MCF 10A (cell line): ENCODE data around the gene FBXO21. TPM values are rescaled to one million over a fixed set of nuclear protein-coding genes. Genes with fewer than 3 reads are reported as not detected.

ENCODE experiments used
- Bru-seq: library from RNA; stranded (reverse); fragments of 400-500 nt; gene quantifications from one replicate; lab custom pipeline; 2021; lab: Mats Ljungman, UMichigan
- BruChase-seq, 2 experiments: library from RNA; stranded (reverse); fragments of 400-500 nt; gene quantifications; one replicate each; lab custom pipeline; 2021; lab: Mats Ljungman, UMichigan
- BruUV-seq: library from RNA; stranded (reverse); fragments of 400-500 nt; replicated peaks from 2 replicates; lab custom pipeline; 2021; lab: Mats Ljungman, UMichigan
- CTCF ChIA-PET: fragments of 300-600 bp; sonication (Branson Sonifier 250); formaldehyde crosslinking; extraction: SDS; loops from one replicate; lab custom pipeline; 2021; ENCODE audit warnings: antibody characterized with exemption, inconsistent platforms; lab: Yijun Ruan, JAX
- POLR2A ChIA-PET: fragments of 300-600, 350-650 bp; sonication (Branson Sonifier 250); formaldehyde crosslinking; extraction: SDS; loops from one replicate; lab custom pipeline; 2020; ENCODE audit warnings: antibody characterized with exemption, inconsistent platforms; lab: Yijun Ruan, JAX
- DNase-seq: peaks from one replicate; pipeline ENCODE4 v3.0.0-alpha.2; 2018; ENCODE audit not compliant: unreplicated experiment
- H3K27ac Mint-ChIP-seq: one replicate; pipeline ENCODE4 v1.8.0; 2022; ENCODE audit warnings: mild to moderate bottlenecking, low read depth, mixed read lengths; ENCODE audit not compliant: unreplicated experiment
- H3K27me3 Mint-ChIP-seq: one replicate; pipeline ENCODE4 v1.8.0; 2022; ENCODE audit warnings: mixed read lengths; ENCODE audit not compliant: insufficient read depth, unreplicated experiment
- H3K36me3 Mint-ChIP-seq: one replicate; pipeline ENCODE4 v1.8.0; 2022; ENCODE audit warnings: mild to moderate bottlenecking, moderate library complexity, mixed read lengths; ENCODE audit not compliant: insufficient read depth, unreplicated experiment
- H3K4me1 Mint-ChIP-seq: one replicate; pipeline ENCODE4 v1.8.0; 2022; ENCODE audit warnings: mixed read lengths; ENCODE audit not compliant: insufficient read depth, unreplicated experiment
- H3K4me3 Mint-ChIP-seq: one replicate; pipeline ENCODE4 v1.8.0; 2022; ENCODE audit warnings: mild to moderate bottlenecking, moderate library complexity, mixed read lengths; ENCODE audit not compliant: unreplicated experiment
- H3K9me3 Mint-ChIP-seq: one replicate; pipeline ENCODE4 v1.8.0; 2022; ENCODE audit warnings: mixed read lengths; ENCODE audit not compliant: unreplicated experiment
- CTCF ChIP-seq: fragments of 200-600 bp; IDR thresholded peaks from one replicate; pipeline ENCODE4 v1.8.0; 2022; ENCODE audit warnings: antibody characterized with exemption, mild to moderate bottlenecking; ENCODE audit not compliant: unreplicated experiment
- intact Hi-C: fragments of 100-400 bp; cut with micrococcal nuclease; formaldehyde crosslinking; loops from 2 replicates; pipeline ENCODE4 v1.14.1; 2022
- long read RNA-seq: library from polyadenylated mRNA; stranded (forward); transcript quantifications from one replicate; pipeline ENCODE4 v2.0.0, GENCODE V29; 2022
- total RNA-seq: library from RNA; stranded (reverse); gene quantifications from 2 replicates; pipeline ENCODE4 v1.2.3, GENCODE V29; 2022

Gene FBXO21
- 33.4 and 45.3 TPM in 2 replicates for total RNA-seq
- percentile 78 among the genes with signal in this experiment for Bru-seq, nascent RNA
- percentile 85 among the genes with signal in this experiment for BruChase-seq, experiment 1, labeled RNA remaining after a 6-hour chase
- BruChase-seq, experiment 2, labeled RNA remaining after a 2-hour chase: percentile 75 among the genes with signal in this experiment
- long read RNA-seq, full-length matches to known transcripts: 114 of 133 reads
- long read RNA-seq, partial matches to known transcripts: 4 of 133 reads
- long read RNA-seq, other reads (novel, unspliced or antisense): 15 of 133 reads

- POLR2A ChIA-PET: interaction anchor here (0.7 to 2.1 kb wide), 2 partner anchors 9 to 826 kb away, joined by 3 to 4 read pairs; partner anchors contain the start of gene RFC5
- BruUV-seq: no TSS peak
- peaks cover 17% of the 10 kb centered on the region for H3K36me3 Mint-ChIP-seq
- CTCF ChIA-PET: interaction anchor here (0.7 kb wide), 1 partner anchor 8 kb away, joined by 4 read pairs; no protein-coding TSS in a partner anchor
- H3K27ac Mint-ChIP-seq: peak within 1 kb of the TSS; percentile 84
- peak; percentile 84 for DNase-seq
- H3K9me3 Mint-ChIP-seq: no peaks in the 10 kb centered on the region
- no peak for TF ChIP-seq CTCF
- H3K4me1 Mint-ChIP-seq: peaks cover 13% of the 10 kb centered on the region
- no peaks in the 10 kb centered on the region for H3K27me3 Mint-ChIP-seq
- H3K4me3 Mint-ChIP-seq: peak within 1 kb of the TSS; percentile 84
- intact Hi-C loops: no loop called here
Measured at GRCh38 chr12:117190210-117190781, at the start of gene FBXO21. Gene FBXO21 (minus strand): TSS chr12:117190470. CDS start chr12:117190456, 14 bp downstream.

GRCh38 chr12:117236456-117237001, 46.3 kb upstream of the FBXO21 start:
- no TSS peak for BruUV-seq
- peak; percentile 75 for DNase-seq

GRCh38 chr12:117235261-117235660, 45.0 kb upstream of the FBXO21 start:
- Mint-ChIP-seq H3K27me3 (no peaks in the 10 kb centered on the region), H3K4me1 (no peaks in the 10 kb centered on the region), H3K9me3 (no peaks in the 10 kb centered on the region), H3K36me3 (no peaks in the 10 kb centered on the region), H3K4me3 (no peak overlapping the region), H3K27ac (no peak overlapping the region)
- ChIA-PET POLR2A (no interaction called here), CTCF (interaction anchor here (0.6 to 6.8 kb wide), 26 partner anchors 8 to 625 kb away, joined by 3 to 63 read pairs (median 6); no protein-coding TSS in a partner anchor)
- no peak for TF ChIP-seq CTCF
- no TSS peak for BruUV-seq
- intact Hi-C loops: loop anchor here (5.0 kb wide), 1 partner anchor 352 kb away; no protein-coding TSS in a partner anchor
- DNase-seq: no peak

More at GRCh38 chr12:117236456-117237001, 46.3 kb upstream of the FBXO21 start:
- Mint-ChIP-seq H3K4me3 (no peak overlapping the region), H3K4me1 (no peaks in the 10 kb centered on the region), H3K36me3 (no peaks in the 10 kb centered on the region), H3K27me3 (no peaks in the 10 kb centered on the region), H3K27ac (no peak overlapping the region), H3K9me3 (no peaks in the 10 kb centered on the region)
- ChIA-PET POLR2A (no interaction called here), CTCF (interaction anchor here (0.5 to 6.8 kb wide), 48 partner anchors 9 to 1181 kb away, joined by 3 to 63 read pairs (median 4); no protein-coding TSS in a partner anchor)
- intact Hi-C loops: loop anchor here (1.0 to 5.0 kb wide), 5 partner anchors 24 to 614 kb away; no protein-coding TSS in a partner anchor
- TF ChIP-seq CTCF: peak; percentile 73

- no TSS peak for BruUV-seq
- POLR2A ChIA-PET: no interaction called here
- no peak for TF ChIP-seq CTCF
- no peak for DNase-seq
- Mint-ChIP-seq H3K36me3 (no peaks in the 10 kb centered on the region), H3K27me3 (no peaks in the 10 kb centered on the region), H3K4me1 (no peaks in the 10 kb centered on the region), H3K4me3 (no peak overlapping the region), H3K27ac (no peak overlapping the region), H3K9me3 (no peaks in the 10 kb centered on the region)
- intact Hi-C loops: no loop called here
- CTCF ChIA-PET: interaction anchor here (0.6 to 6.8 kb wide), 14 partner anchors 9 to 623 kb away, joined by 3 to 63 read pairs (median 18); no protein-coding TSS in a partner anchor
Measured at GRCh38 chr12:117234441-117234840, 44.2 kb upstream of the FBXO21 start.
